Keratinocyte (primary cell): Measurements from ENCODE around the gene GTF2F1. TPM values are rescaled to one million over a fixed set of nuclear protein-coding genes. Genes with fewer than 3 reads are reported as not detected.

Source experiments
- DNase-seq: peaks from one replicate; pipeline ENCODE4 v3.0.0-alpha.2; 2011; ENCODE audit warnings: low read depth, missing footprints, low spot score
- FAIRE-seq: peaks from 2 replicates; lab custom pipeline; 2011; peaks lifted over from hg19 to GRCh38; lab: Jason Lieb, UNC
- H2AFZ ChIP-seq: 2 replicates; pipeline ENCODE4 v1.6.0; 2012; ENCODE audit warnings: low read length, control low read depth, inconsistent platforms; ENCODE audit not compliant: control insufficient read depth
- H3K27ac ChIP-seq: 2 replicates; pipeline ENCODE4 v1.5.1; 2011; ENCODE audit warnings: low read length; ENCODE audit not compliant: control insufficient read depth, insufficient read depth
- H3K27me3 ChIP-seq: 3 replicates; pipeline ENCODE4 v1.6.0; 2011; ENCODE audit warnings: low read length; ENCODE audit not compliant: control insufficient read depth, insufficient read depth; ENCODE audit errors: extremely low read depth
- H3K36me3 ChIP-seq, 2 experiments: 2 replicates in 1 of 2; 3 replicates in 1 of 2; pipeline ENCODE4 v1.5.1; 2011; ENCODE audit warnings: low read length in 2 of 2, mild to moderate bottlenecking in 1 of 2; ENCODE audit not compliant: control insufficient read depth in 2 of 2, insufficient read depth in 2 of 2; ENCODE audit errors: extremely low read depth in 1 of 2
- H3K4me1 ChIP-seq: 3 replicates; pipeline ENCODE4 v1.5.1; 2011; ENCODE audit warnings: low read length; ENCODE audit not compliant: control insufficient read depth, insufficient read depth; ENCODE audit errors: extremely low read depth
- H3K4me2 ChIP-seq: 3 replicates; pipeline ENCODE4 v1.6.0; 2011; ENCODE audit warnings: low read depth, low read length; ENCODE audit not compliant: control insufficient read depth, insufficient read depth; ENCODE audit errors: extremely low read depth
- H3K4me3 ChIP-seq, 3 experiments: fragments of 200-600 bp in 1 of 3; sonication (generic) in 1 of 3; 2 replicates in 2 of 3; 3 replicates in 1 of 3; pipeline ENCODE4 v1.5.1; 2011 to 2016; ENCODE audit warnings: low read length in 3 of 3, mild to moderate bottlenecking in 3 of 3, control low read depth in 2 of 3, inconsistent platforms in 1 of 3, low read depth in 1 of 3, mixed read lengths in 1 of 3, mixed run types in 1 of 3, moderate library complexity in 1 of 3; ENCODE audit not compliant: control insufficient read depth in 2 of 3, insufficient read depth in 2 of 3; ENCODE audit errors: extremely low read depth in 1 of 3
- H3K79me2 ChIP-seq: 2 replicates; pipeline ENCODE4 v1.6.0; 2012; ENCODE audit warnings: low read length; ENCODE audit not compliant: control insufficient read depth, insufficient read depth
- H3K9ac ChIP-seq: 3 replicates; pipeline ENCODE4 v1.6.0; 2011; ENCODE audit warnings: low read length; ENCODE audit not compliant: control insufficient read depth, insufficient read depth; ENCODE audit errors: extremely low read depth
- H3K9me1 ChIP-seq: 3 replicates; pipeline ENCODE4 v1.6.0; 2011; ENCODE audit warnings: low read length; ENCODE audit not compliant: control insufficient read depth, insufficient read depth; ENCODE audit errors: extremely low read depth
- H3K9me3 ChIP-seq: 2 replicates; pipeline ENCODE4 v1.5.1; 2012; ENCODE audit warnings: low read depth, low read length; ENCODE audit not compliant: control insufficient read depth
- H4K20me1 ChIP-seq: 3 replicates; pipeline ENCODE4 v1.6.0; 2011; ENCODE audit warnings: low read length; ENCODE audit not compliant: control insufficient read depth, insufficient read depth; ENCODE audit errors: extremely low read depth
- EZH2 ChIP-seq: IDR thresholded peaks from one replicate; pipeline ENCODE4 v1.6.1; 2012; ENCODE audit warnings: inconsistent platforms, mild to moderate bottlenecking, low read length, moderate library complexity
- dilution Hi-C: fragments of 300-500 bp; cut with MboI; formaldehyde crosslinking; loops from one replicate; pipeline ENCODE4 v1.7.0; 2020; ENCODE audit warnings: low sequenced_read_pairs; ENCODE audit not compliant: extremely low pct_ligation_motif_present
- polyA plus RNA-seq, 5 experiments: library from polyadenylated mRNA; depleted of rRNA in 3 of 5; stranded (reverse) in 3 of 5; stranded (forward) in 1 of 5; unstranded in 1 of 5; fragments of >200 nt; gene quantifications; 1 replicate in 1 of 5; 2 replicates in 3 of 5; 3 replicates in 1 of 5; pipeline versions ENCODE4 v1.2.1 to v1.2.3, GENCODE V29; 2011 to 2012; ENCODE audit warnings: missing spikeins in 2 of 5, low read depth in 1 of 5, low replicate concordance in 1 of 5
- TF ChIP-seq, protein P1 (sequence below), 3 experiments: IDR thresholded peaks in 1 of 3; conservative IDR thresholded peaks in 1 of 3; optimal IDR thresholded peaks in 1 of 3; 2 replicates in 2 of 3; 3 replicates in 1 of 3; pipeline versions ENCODE3 to v1.5.1; 2011; ENCODE audit warnings: low read length in 3 of 3, mild to moderate bottlenecking in 3 of 3, moderate library complexity in 2 of 3, control low read depth in 1 of 3, inconsistent platforms in 1 of 3; ENCODE audit not compliant: insufficient read depth in 2 of 3; ENCODE audit errors: extremely low read depth in 1 of 3

GTF2F1 gene
- polyA plus RNA-seq, 1 donor (not counting 4 experiments of a cell fraction or from before 2014, with no cell fraction given): 37.3 TPM

DNA sequence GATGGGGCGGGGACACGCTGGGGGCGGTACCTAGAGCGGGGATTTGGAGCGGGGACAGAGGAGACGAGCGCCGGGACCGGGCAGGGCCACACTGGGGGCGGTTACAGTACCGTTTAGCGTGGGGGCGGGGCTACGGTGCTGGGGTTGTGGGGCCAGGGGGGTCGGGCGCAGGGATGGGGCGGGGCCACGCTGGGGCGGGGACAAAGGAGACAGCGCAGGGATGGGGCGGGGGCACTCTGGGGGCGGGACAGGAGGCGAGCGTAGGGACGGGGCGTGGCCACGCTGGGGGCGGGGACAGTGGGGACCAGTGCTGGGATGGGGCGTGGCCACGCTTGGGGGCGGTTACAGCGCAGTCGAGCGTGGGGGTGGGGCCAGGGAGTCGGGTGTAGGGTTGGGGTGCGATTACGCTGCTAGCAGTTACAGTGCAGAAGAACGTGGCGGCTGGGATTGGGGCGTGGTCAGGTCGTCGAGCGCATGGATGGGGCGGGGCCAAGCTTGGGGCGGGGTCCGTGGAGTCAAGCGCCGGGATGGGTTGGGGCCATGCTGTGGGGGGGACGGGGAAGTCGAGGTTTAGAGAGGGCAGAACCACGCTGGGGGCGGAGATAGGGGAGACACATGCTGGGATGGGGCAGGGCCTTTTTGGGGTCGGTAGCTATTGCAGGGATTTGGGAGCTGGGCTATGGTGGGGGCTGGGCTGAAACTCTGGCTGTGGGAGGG lies 19.7 kb downstream of the GTF2F1 start:
- peak; percentile 91 for DNase-seq
- TF ChIP-seq, protein P1, sequence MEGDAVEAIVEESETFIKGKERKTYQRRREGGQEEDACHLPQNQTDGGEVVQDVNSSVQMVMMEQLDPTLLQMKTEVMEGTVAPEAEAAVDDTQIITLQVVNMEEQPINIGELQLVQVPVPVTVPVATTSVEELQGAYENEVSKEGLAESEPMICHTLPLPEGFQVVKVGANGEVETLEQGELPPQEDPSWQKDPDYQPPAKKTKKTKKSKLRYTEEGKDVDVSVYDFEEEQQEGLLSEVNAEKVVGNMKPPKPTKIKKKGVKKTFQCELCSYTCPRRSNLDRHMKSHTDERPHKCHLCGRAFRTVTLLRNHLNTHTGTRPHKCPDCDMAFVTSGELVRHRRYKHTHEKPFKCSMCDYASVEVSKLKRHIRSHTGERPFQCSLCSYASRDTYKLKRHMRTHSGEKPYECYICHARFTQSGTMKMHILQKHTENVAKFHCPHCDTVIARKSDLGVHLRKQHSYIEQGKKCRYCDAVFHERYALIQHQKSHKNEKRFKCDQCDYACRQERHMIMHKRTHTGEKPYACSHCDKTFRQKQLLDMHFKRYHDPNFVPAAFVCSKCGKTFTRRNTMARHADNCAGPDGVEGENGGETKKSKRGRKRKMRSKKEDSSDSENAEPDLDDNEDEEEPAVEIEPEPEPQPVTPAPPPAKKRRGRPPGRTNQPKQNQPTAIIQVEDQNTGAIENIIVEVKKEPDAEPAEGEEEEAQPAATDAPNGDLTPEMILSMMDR (optimal IDR thresholded peaks at IDR 0.05 in 1 of 3, IDR thresholded peaks at IDR 0.05 in 1 of 3, conservative IDR thresholded peaks at IDR 0.05 in 1 of 3; ENCODE audit: extremely low read depth in 1 of 3, insufficient read depth in 2 of 3, low read length in 3 of 3): no peak
- no peak for TF ChIP-seq EZH2
- Histone ChIP-seq H3K27me3 (no peaks in the 10 kb centered on the region), H3K9ac (peak overlapping the region; percentile 81), H3K27ac (peak overlapping the region; percentile 74), H3K9me3 (no peaks in the 10 kb centered on the region), H3K4me2 (peak overlapping the region; percentile 96), H2AFZ (peak overlapping the region; percentile 91), H3K4me1 (peaks cover 10% of the 10 kb centered on the region), H3K36me3 (peaks cover 0 to 3% of the 10 kb centered on the region in 2 experiments), H3K4me3 (peak overlapping the region; percentile 87 to 92 (median 89)), H3K9me1 (no peaks in the 10 kb centered on the region), H4K20me1 (no peaks in the 10 kb centered on the region), H3K79me2 (no peaks in the 10 kb centered on the region)
- peak; percentile 87 for FAIRE-seq
- dilution Hi-C loops: no loop called here

DNA sequence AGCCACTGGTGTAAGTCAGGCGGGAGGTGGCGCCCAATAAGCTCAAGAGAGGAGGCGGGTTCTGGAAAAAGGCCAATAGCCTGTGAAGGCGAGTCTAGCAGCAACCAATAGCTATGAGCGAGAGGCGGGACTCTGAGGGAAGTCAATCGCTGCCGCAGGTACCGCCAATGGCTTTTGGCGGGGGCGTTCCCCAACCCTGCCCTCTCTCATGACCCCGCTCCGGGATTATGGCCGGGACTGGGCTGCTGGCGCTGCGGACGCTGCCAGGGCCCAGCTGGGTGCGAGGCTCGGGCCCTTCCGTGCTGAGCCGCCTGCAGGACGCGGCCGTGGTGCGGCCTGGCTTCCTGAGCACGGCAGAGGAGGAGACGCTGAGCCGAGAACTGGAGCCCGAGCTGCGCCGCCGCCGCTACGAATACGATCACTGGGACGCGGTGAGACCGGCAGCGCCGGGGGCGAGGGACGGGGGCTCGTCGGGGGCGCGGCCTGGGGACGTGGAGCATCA lies 20.3 kb downstream of the GTF2F1 start, which contains the start of gene ALKBH7:
Gene ALKBH7 (plus strand): TSS at position 201 of the 502 bp plus-strand sequence. CDS start 27 bp downstream, at position 228.
- FAIRE-seq: peak; percentile 93
- peaks cover 0 to 6% of the 10 kb centered on the region in 2 experiments for H3K36me3 ChIP-seq
- no peaks in the 10 kb centered on the region for H3K9me1 ChIP-seq
- DNase-seq: peak; percentile 100
- H3K79me2 ChIP-seq: no peaks in the 10 kb centered on the region
- H3K27ac ChIP-seq: peak within 1 kb of the TSS; percentile 77
- no peaks in the 10 kb centered on the region for H4K20me1 ChIP-seq
- H3K9me3 ChIP-seq: no peaks in the 10 kb centered on the region
- H2AFZ ChIP-seq: peak within 1 kb of the TSS; percentile 98
- H3K4me2 ChIP-seq: peak within 1 kb of the TSS; percentile 96
- H3K4me3 ChIP-seq: peak within 1 kb of the TSS; percentile 87 to 92 (median 89)
- peak within 1 kb of the TSS; percentile 81 for H3K9ac ChIP-seq
- peaks cover 10% of the 10 kb centered on the region for H3K4me1 ChIP-seq
- dilution Hi-C loops: no loop called here
- TF ChIP-seq, protein P1 (optimal IDR thresholded peaks at IDR 0.05 in 1 of 3, IDR thresholded peaks at IDR 0.05 in 1 of 3, conservative IDR thresholded peaks at IDR 0.05 in 1 of 3; ENCODE audit: extremely low read depth in 1 of 3, insufficient read depth in 2 of 3, low read length in 3 of 3): no peak
- TF ChIP-seq EZH2: no peak
- H3K27me3 ChIP-seq: no peaks in the 10 kb centered on the region
